Embryonic facial prominence (tissue), 1 donor: ENCODE results near the gene SLC6A19.
"Not testable (repeated sequence)": the region's sequence is repeated elsewhere in the genome, so short reads cannot be mapped to it uniquely, and the experiment has no call there.

Experiments
- DNase-seq: peaks from one replicate; pipeline ENCODE4 v3.0.0-alpha.2; 2016; ENCODE audit errors: extremely low spot score

Gene SLC6A19

GRCh38 chr5:1265461-1266455 lies 64.4 kb downstream of the SLC6A19 start:
- no peak for DNase-seq

GRCh38 chr5:1266791-1267190 lies 65.4 kb downstream of the SLC6A19 start:
- no peak for DNase-seq

GRCh38 chr5:1267464-1267863 lies 66.1 kb downstream of the SLC6A19 start:
- DNase-seq: not testable (repeated sequence)

- DNase-seq: no peak
Measured at GRCh38 chr5:1268056-1268455, 66.7 kb downstream of the SLC6A19 start.

GRCh38 chr5:1268666-1269065 lies 67.3 kb downstream of the SLC6A19 start:
- DNase-seq: no peak

- no peak for DNase-seq
Measured at GRCh38 chr5:1270426-1270825, 69.0 kb downstream of the SLC6A19 start.

GRCh38 chr5:1270933-1271914 lies 69.8 kb downstream of the SLC6A19 start:
- no peak for DNase-seq

- DNase-seq: no peak
Measured at GRCh38 chr5:1272201-1272600, 70.8 kb downstream of the SLC6A19 start.

GRCh38 chr5:1273745-1274144 lies 72.3 kb downstream of the SLC6A19 start:
- DNase-seq: no peak

- no peak for DNase-seq
Measured at GRCh38 chr5:1274471-1274870, 73.1 kb downstream of the SLC6A19 start.
